ENCODE data around the gene TTC27. TPM values are rescaled to one million over a fixed set of nuclear protein-coding genes. Genes with fewer than 3 reads are reported as not detected.
A peak's percentile ranks its signal among the peaks of the same experiment; 100 is the strongest.

TTC27 gene
- total RNA-seq, 4 donors from 2014 or later: 10.5 to 46.2 (median 17.9) TPM

DNA sequence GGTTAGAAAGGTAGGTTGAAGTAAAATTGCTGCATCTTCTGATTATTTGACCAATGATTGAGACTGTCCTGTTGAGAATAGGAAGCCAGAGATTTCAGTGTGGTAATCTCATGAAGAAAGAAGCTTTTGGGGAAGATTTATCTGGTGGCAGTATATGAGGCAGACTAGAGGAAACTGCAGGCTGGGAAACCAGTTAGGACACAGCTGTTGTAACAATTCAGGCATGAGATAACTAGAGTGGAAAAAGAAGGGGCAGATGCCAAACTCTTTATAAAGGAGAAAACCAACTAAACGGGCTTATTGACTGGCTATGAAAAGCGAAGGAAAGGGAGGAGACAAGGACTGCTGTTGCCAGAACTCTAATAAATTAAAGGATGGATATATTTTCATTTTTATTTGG, 155.6 kb downstream of the TTC27 start:
- no peaks in the 10 kb centered on the region for H3K27me3 ChIP-seq
- peak overlapping the region in 1 of 2 donors; percentile 16 for H3K27ac ChIP-seq
- H3K4me1 ChIP-seq: no peaks in the 10 kb centered on the region
- no peaks in the 10 kb centered on the region for H3K36me3 ChIP-seq
- TF ChIP-seq POLR2A (IDR thresholded peaks at IDR 0.05) (no peak), CTCF (IDR thresholded peaks at IDR 0.05) (no peak)
- intact Hi-C loops (cut with DNase I; ENCODE audit: low total_unique reads): no loop called here
- H3K4me3 ChIP-seq: no peak overlapping the region
- DNase-seq: no peak
- H3K9me3 ChIP-seq: peaks cover 0 to 3% of the 10 kb centered on the region in 2 donors

- H3K27ac ChIP-seq: peak overlapping the region in 1 of 2 donors; percentile 16
- no peaks in the 10 kb centered on the region for H3K27me3 ChIP-seq
Observed at GRCh38 chr2:32783933-32784332, 156.1 kb downstream of the TTC27 start.

DNA sequence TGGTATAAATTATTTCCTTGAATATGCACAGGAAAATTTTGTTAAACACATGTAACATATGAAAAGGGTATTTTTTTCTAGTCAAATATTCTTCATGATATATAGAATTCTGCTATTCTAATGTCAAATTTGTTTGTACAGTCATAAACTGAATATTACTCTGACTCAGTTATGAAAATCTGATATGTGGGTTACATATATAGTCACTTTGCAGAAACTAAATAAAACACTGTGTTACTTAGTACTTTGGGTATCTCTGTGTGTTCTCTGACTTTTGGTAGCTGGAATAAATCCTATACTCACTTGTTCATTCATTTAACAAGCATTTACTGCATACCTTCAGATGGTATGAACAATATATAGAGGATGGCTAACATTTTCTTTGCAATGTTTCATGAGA, 159.4 kb downstream of the TTC27 start:
- no peaks in the 10 kb centered on the region for H3K9me3 ChIP-seq
- no peak for DNase-seq
- TF ChIP-seq POLR2A (IDR thresholded peaks at IDR 0.05) (no peak), CTCF (IDR thresholded peaks at IDR 0.05) (no peak)
- H3K4me1 ChIP-seq: no peaks in the 10 kb centered on the region
- no peak overlapping the region for H3K27ac ChIP-seq
- H3K4me3 ChIP-seq: no peak overlapping the region
- H3K36me3 ChIP-seq: no peaks in the 10 kb centered on the region
- no peaks in the 10 kb centered on the region for H3K27me3 ChIP-seq
- intact Hi-C loops (cut with DNase I; ENCODE audit: low total_unique reads): no loop called here

More at GRCh38 chr2:32783933-32784332, 156.1 kb downstream of the TTC27 start:
- intact Hi-C loops (cut with DNase I; ENCODE audit: low total_unique reads): no loop called here
- no peak for TF ChIP-seq POLR2A (IDR thresholded peaks at IDR 0.05)
- TF ChIP-seq CTCF (IDR thresholded peaks at IDR 0.05): no peak
- no peak for DNase-seq
- H3K4me3 ChIP-seq: no peak overlapping the region
- no peaks in the 10 kb centered on the region for H3K4me1 ChIP-seq
- H3K36me3 ChIP-seq: no peaks in the 10 kb centered on the region
- peaks cover 0 to 3% of the 10 kb centered on the region in 2 donors for H3K9me3 ChIP-seq

DNA sequence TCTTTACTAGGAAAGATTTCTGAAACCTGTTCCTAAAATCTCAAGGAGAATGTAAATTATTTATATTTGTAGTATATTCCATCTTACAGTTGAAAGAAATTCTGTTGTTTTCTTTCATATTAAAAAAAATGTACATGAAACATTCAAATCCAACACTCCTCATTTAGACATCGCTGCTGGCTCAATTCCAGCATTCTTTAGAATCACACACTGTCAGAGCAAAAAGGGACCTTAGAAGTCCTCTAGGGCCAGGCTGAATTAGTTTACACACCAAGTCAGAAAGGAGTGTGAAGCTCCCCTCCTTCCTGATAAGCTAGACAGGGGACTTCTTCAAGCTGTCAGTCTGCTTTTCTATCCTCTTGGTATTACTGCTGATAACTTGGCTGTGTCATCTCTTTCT, 160.3 kb downstream of the TTC27 start:
- H3K4me3 ChIP-seq: no peak overlapping the region
- intact Hi-C loops (cut with DNase I; ENCODE audit: low total_unique reads): no loop called here
- H3K36me3 ChIP-seq: no peaks in the 10 kb centered on the region
- no peak for DNase-seq
- no peaks in the 10 kb centered on the region for H3K4me1 ChIP-seq
- H3K27me3 ChIP-seq: no peaks in the 10 kb centered on the region
- no peaks in the 10 kb centered on the region for H3K9me3 ChIP-seq
- no peak overlapping the region for H3K27ac ChIP-seq
- no peak for TF ChIP-seq POLR2A (IDR thresholded peaks at IDR 0.05)
- no peak for TF ChIP-seq CTCF (IDR thresholded peaks at IDR 0.05)

GRCh38 chr2:32792416-32792815, 164.6 kb downstream of the TTC27 start:
- Histone ChIP-seq H3K36me3 (no peaks in the 10 kb centered on the region), H3K27ac (no peak overlapping the region)

More at GRCh38 chr2:32792416-32792815, 164.6 kb downstream of the TTC27 start:
- DNase-seq: peak in 1 of 2 donors; percentile 27
- H3K9me3 ChIP-seq: no peaks in the 10 kb centered on the region
- intact Hi-C loops (cut with DNase I; ENCODE audit: low total_unique reads): no loop called here
- no peak for TF ChIP-seq CTCF (IDR thresholded peaks at IDR 0.05)
- no peak for TF ChIP-seq POLR2A (IDR thresholded peaks at IDR 0.05)
- no peak overlapping the region for H3K4me3 ChIP-seq
- no peaks in the 10 kb centered on the region for H3K4me1 ChIP-seq
- H3K27me3 ChIP-seq: no peaks in the 10 kb centered on the region

Measured in uterus (tissue), 4 donors.